Loucy (cell line): Measurements from ENCODE around the gene SLC6A14.

Source experiments
- EZH2phosphoT487 ChIP-seq: fragments of 200-600 bp; IDR thresholded peaks from 2 replicates; pipeline ENCODE4 v1.6.1; 2018; ENCODE audit warnings: antibody characterized with exemption, mild to moderate bottlenecking, moderate library complexity, borderline replicate concordance
- TF ChIP-seq, protein P1 (sequence below): fragments of 200-600 bp; sonication (generic); conservative IDR thresholded peaks from 2 replicates; pipeline ENCODE4 v1.5.1; 2014; ENCODE audit warnings: mild to moderate bottlenecking, antibody characterized with exemption, low read length

DNA sequence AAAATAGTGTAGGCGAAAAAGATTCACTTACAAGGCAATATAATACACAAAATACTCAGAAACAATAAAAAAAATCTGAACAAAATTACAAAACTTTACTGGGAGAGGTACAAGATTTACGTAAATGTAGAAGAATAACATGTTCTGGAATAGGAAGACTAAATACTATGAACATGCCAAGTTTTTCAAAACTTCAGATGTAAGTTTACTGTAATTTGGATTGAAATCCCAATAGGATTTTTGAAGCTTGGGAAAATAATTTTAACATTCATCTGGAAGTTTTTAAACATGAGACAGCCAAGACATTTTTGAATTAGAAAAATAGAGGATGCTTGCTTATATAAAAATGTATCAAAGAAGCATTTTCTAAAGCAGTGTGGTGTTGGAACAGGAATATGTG lies 56.9 kb downstream of the SLC6A14 start:
- TF ChIP-seq, protein P1, sequence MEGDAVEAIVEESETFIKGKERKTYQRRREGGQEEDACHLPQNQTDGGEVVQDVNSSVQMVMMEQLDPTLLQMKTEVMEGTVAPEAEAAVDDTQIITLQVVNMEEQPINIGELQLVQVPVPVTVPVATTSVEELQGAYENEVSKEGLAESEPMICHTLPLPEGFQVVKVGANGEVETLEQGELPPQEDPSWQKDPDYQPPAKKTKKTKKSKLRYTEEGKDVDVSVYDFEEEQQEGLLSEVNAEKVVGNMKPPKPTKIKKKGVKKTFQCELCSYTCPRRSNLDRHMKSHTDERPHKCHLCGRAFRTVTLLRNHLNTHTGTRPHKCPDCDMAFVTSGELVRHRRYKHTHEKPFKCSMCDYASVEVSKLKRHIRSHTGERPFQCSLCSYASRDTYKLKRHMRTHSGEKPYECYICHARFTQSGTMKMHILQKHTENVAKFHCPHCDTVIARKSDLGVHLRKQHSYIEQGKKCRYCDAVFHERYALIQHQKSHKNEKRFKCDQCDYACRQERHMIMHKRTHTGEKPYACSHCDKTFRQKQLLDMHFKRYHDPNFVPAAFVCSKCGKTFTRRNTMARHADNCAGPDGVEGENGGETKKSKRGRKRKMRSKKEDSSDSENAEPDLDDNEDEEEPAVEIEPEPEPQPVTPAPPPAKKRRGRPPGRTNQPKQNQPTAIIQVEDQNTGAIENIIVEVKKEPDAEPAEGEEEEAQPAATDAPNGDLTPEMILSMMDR: no peak
- no peak for TF ChIP-seq EZH2phosphoT487
